Measurements from ENCODE around the gene NFAM1.

The NFAM1 gene

GRCh38 chr22:42416671-42417230, 15.5 kb downstream of the NFAM1 start:
- no peak for DNase-seq (ENCODE audit: low read depth, low spot score)

GRCh38 chr22:42414565-42415303, 17.5 kb downstream of the NFAM1 start:
- no peak for DNase-seq (ENCODE audit: low read depth, low spot score)

GRCh38 chr22:42414021-42414420, 18.2 kb downstream of the NFAM1 start:
- DNase-seq (ENCODE audit: low read depth, low spot score): no peak

GRCh38 chr22:42412744-42413333, 19.4 kb downstream of the NFAM1 start:
- no peak for DNase-seq (ENCODE audit: low read depth, low spot score)

GRCh38 chr22:42410708-42411107, 21.5 kb downstream of the NFAM1 start:
- no peak for DNase-seq (ENCODE audit: low read depth, low spot score)

GRCh38 chr22:42408810-42409529, 23.2 kb downstream of the NFAM1 start:
- DNase-seq (ENCODE audit: low read depth, low spot score): no peak

- no peak for DNase-seq (ENCODE audit: low read depth, low spot score)
These were observed 23.9 kb downstream of the NFAM1 start for GRCh38 chr22:42408276-42408675.

GRCh38 chr22:42404266-42404665, 27.9 kb downstream of the NFAM1 start:
- no peak for DNase-seq (ENCODE audit: low read depth, low spot score)

GRCh38 chr22:42401535-42402334, 30.5 kb downstream of the NFAM1 start:
- no peak for DNase-seq (ENCODE audit: low read depth, low spot score)

- no peak for DNase-seq (ENCODE audit: low read depth, low spot score)
These were observed 31.2 kb downstream of the NFAM1 start for GRCh38 chr22:42400811-42401534.

GRCh38 chr22:42399315-42400271, 32.6 kb downstream of the NFAM1 start:
- DNase-seq (ENCODE audit: low read depth, low spot score): no peak

- no peak for DNase-seq (ENCODE audit: low read depth, low spot score)
These were observed 34.6 kb downstream of the NFAM1 start for GRCh38 chr22:42397332-42398249.

- no peak for DNase-seq (ENCODE audit: low read depth, low spot score)
These were observed 35.4 kb downstream of the NFAM1 start for GRCh38 chr22:42396621-42397331.

- no peak for DNase-seq (ENCODE audit: low read depth, low spot score)
These were observed 43.1 kb downstream of the NFAM1 start for GRCh38 chr22:42389143-42389542.

GRCh38 chr22:42388130-42388797, 43.9 kb downstream of the NFAM1 start:
- no peak for DNase-seq (ENCODE audit: low read depth, low spot score)

GRCh38 chr22:42387631-42388030, 44.6 kb downstream of the NFAM1 start:
- no peak for DNase-seq (ENCODE audit: low read depth, low spot score)

GRCh38 chr22:42385696-42386095, 46.5 kb downstream of the NFAM1 start:
- no peak for DNase-seq (ENCODE audit: low read depth, low spot score)

- no peak for DNase-seq (ENCODE audit: low read depth, low spot score)
These were observed 47.7 kb downstream of the NFAM1 start for GRCh38 chr22:42384506-42384905.
